Endothelial cell of umbilical vein (primary cell): ENCODE results near the gene GPR42. TPM values are rescaled to one million over a fixed set of nuclear protein-coding genes. Genes with fewer than 3 reads are reported as not detected.

Experiments used
- BruUV-seq: library from RNA; stranded (reverse); fragments of 400-500 nt; replicated peaks from 2 replicates; lab custom pipeline; 2021; lab: Mats Ljungman, UMichigan
- CTCF ChIA-PET: fragments of 300-600, 350-600 bp; sonication (Branson Sonifier 250); formaldehyde crosslinking; loops from one replicate; lab custom pipeline; 2021; ENCODE audit warnings: antibody characterized with exemption, inconsistent platforms; lab: Charles Lee
- POLR2A ChIA-PET: fragments of 300-600, 350-600 bp; sonication (Branson Sonifier 250); formaldehyde crosslinking; loops from one replicate; lab custom pipeline; 2021; ENCODE audit warnings: antibody characterized with exemption, inconsistent platforms; lab: Charles Lee
- DNase-seq: peaks from one replicate; pipeline ENCODE4 v3.0.0-alpha.2; 2011; ENCODE audit warnings: low read depth, low spot score
- FAIRE-seq: peaks from 2 replicates; lab custom pipeline; 2011; peaks lifted over from hg19 to GRCh38; lab: Jason Lieb, UNC
- H2AFZ ChIP-seq: 2 replicates; pipeline ENCODE4 v1.6.0; 2012; ENCODE audit warnings: low read depth, low read length, control low read depth, inconsistent platforms
- H3K27ac ChIP-seq: 2 replicates; pipeline ENCODE4 v1.5.1; 2011; ENCODE audit warnings: low read depth, mild to moderate bottlenecking, control low read depth, low read length, moderate library complexity; ENCODE audit not compliant: insufficient read depth
- H3K27me3 ChIP-seq, 2 experiments: 2 replicates each; pipeline versions ENCODE4 v1.6.0 to v1.6.1; 2011; ENCODE audit warnings: low read length in 2 of 2, mixed read lengths in 1 of 2; ENCODE audit not compliant: control insufficient read depth in 2 of 2, insufficient read depth in 2 of 2
- H3K36me3 ChIP-seq, 2 experiments: 2 replicates in 1 of 2; 3 replicates in 1 of 2; pipeline ENCODE4 v1.5.1; 2011; ENCODE audit warnings: low read length in 2 of 2, mild to moderate bottlenecking in 1 of 2, moderate library complexity in 1 of 2; ENCODE audit not compliant: control insufficient read depth in 2 of 2, insufficient read depth in 2 of 2; ENCODE audit errors: extremely low read depth in 1 of 2
- H3K4me1 ChIP-seq: 3 replicates; pipeline ENCODE4 v1.5.1; 2011; ENCODE audit warnings: mild to moderate bottlenecking, low read length; ENCODE audit not compliant: control insufficient read depth, insufficient read depth; ENCODE audit errors: extremely low read depth
- H3K4me2 ChIP-seq: 2 replicates; pipeline ENCODE4 v1.6.1; 2011; ENCODE audit warnings: low read length, control low read depth, mixed read lengths; ENCODE audit not compliant: insufficient read depth
- H3K4me3 ChIP-seq, 3 experiments: fragments of 200-600 bp in 1 of 3; sonication (generic), shearing (Covaris generic) in 1 of 3; replicated peaks in 1 of 3; 2 replicates each; pipeline ENCODE4 v1.5.1; 2011 to 2016; ENCODE audit warnings: control low read depth in 3 of 3, low read length in 3 of 3, mild to moderate bottlenecking in 2 of 3, inconsistent platforms in 1 of 3, low read depth in 1 of 3, moderate library complexity in 1 of 3; ENCODE audit not compliant: insufficient read depth in 1 of 3
- H3K79me2 ChIP-seq: 2 replicates; pipeline ENCODE4 v1.6.0; 2012; ENCODE audit warnings: low read length, inconsistent platforms; ENCODE audit not compliant: control insufficient read depth, insufficient read depth
- H3K9ac ChIP-seq: replicated peaks from 2 replicates; pipeline ENCODE3; 2011; ENCODE audit warnings: low read length, control low read depth; ENCODE audit not compliant: insufficient read depth; ENCODE audit errors: extremely low read depth
- H3K9me1 ChIP-seq: replicated peaks from 3 replicates; pipeline ENCODE4 v1.6.0; 2011; ENCODE audit warnings: mild to moderate bottlenecking, low read length; ENCODE audit not compliant: control insufficient read depth, insufficient read depth; ENCODE audit errors: extremely low read depth
- H3K9me3 ChIP-seq: replicated peaks from 2 replicates; pipeline ENCODE4 v1.5.1; 2012; ENCODE audit warnings: low read length, inconsistent platforms; ENCODE audit not compliant: control insufficient read depth, insufficient read depth
- H4K20me1 ChIP-seq: replicated peaks from 2 replicates; pipeline ENCODE3; 2011; ENCODE audit warnings: mild to moderate bottlenecking, low read length; ENCODE audit not compliant: control insufficient read depth, insufficient read depth; ENCODE audit errors: extremely low read depth
- CTCF ChIP-seq, 2 donors: IDR thresholded peaks; 1 replicate in 1 of 2; 2 replicates in 1 of 2; pipeline ENCODE4 v1.5.1; 2011; ENCODE audit warnings: low read length in 2 of 2, mild to moderate bottlenecking in 2 of 2, moderate library complexity in 2 of 2, control low read depth in 1 of 2, inconsistent platforms in 1 of 2, low read depth in 1 of 2; ENCODE audit not compliant: insufficient read depth in 1 of 2; ENCODE audit errors: extremely low read depth in 1 of 2
- EZH2 ChIP-seq: IDR thresholded peaks from 2 replicates; pipeline ENCODE4 v1.6.1; 2012; ENCODE audit warnings: borderline replicate concordance, low read depth, mild to moderate bottlenecking, moderate library complexity, low read length, inconsistent platforms; ENCODE audit not compliant: severe bottlenecking
- FOS ChIP-seq: IDR thresholded peaks from 2 replicates; pipeline ENCODE4 v1.6.1; 2011; ENCODE audit warnings: mild to moderate bottlenecking, low read length, moderate library complexity, borderline replicate concordance; ENCODE audit not compliant: insufficient read depth
- GATA2 ChIP-seq: IDR thresholded peaks from 2 replicates; pipeline ENCODE4 v1.7.0; 2011; ENCODE audit warnings: low read depth, mild to moderate bottlenecking, moderate library complexity, mixed read lengths, low read length; ENCODE audit not compliant: insufficient read length, insufficient read depth
- JUN ChIP-seq: IDR thresholded peaks from 2 replicates; pipeline ENCODE4 v1.6.1; 2011; ENCODE audit warnings: borderline replicate concordance, low read depth; ENCODE audit not compliant: insufficient read length, insufficient read depth
- MAX ChIP-seq: IDR thresholded peaks from 2 replicates; pipeline ENCODE4 v1.6.1; 2011; ENCODE audit not compliant: insufficient read depth, insufficient read length
- MYC ChIP-seq: IDR thresholded peaks from one replicate; pipeline ENCODE4 v1.6.1; 2011; ENCODE audit warnings: mild to moderate bottlenecking, low read depth, low read length
- POLR2A ChIP-seq: IDR thresholded peaks from 2 replicates; pipeline ENCODE4 v1.6.1; 2012; ENCODE audit warnings: low read depth, mild to moderate bottlenecking, control low read depth, low read length
- POLR2AphosphoS5 ChIP-seq: IDR thresholded peaks from 2 replicates; pipeline ENCODE4 v1.6.1; 2012; ENCODE audit warnings: low read depth, mild to moderate bottlenecking, control low read depth, low read length, moderate library complexity; ENCODE audit not compliant: insufficient read depth
- dilution Hi-C: fragments of 300-500 bp; cut with MboI; formaldehyde crosslinking; loops from one replicate; pipeline ENCODE4 v1.15.0; 2019; ENCODE audit warnings: low sequenced_read_pairs; ENCODE audit not compliant: extremely low pct_ligation_motif_present
- intact Hi-C: fragments of 100-400 bp; cut with micrococcal nuclease; formaldehyde crosslinking; loops from one replicate; pipeline ENCODE4 v1.10.0; 2022
- polyA plus RNA-seq, 4 experiments: library from polyadenylated mRNA; depleted of rRNA in 3 of 4; stranded (reverse) in 3 of 4; unstranded in 1 of 4; fragments of >200 nt; gene quantifications; 2 replicates each; pipeline versions ENCODE4 v1.2.1 to v1.2.3, GENCODE V29; 2011 to 2012; ENCODE audit warnings: missing spikeins in 1 of 4
- total RNA-seq: library from RNA; stranded (reverse); gene quantifications from 2 replicates; pipeline ENCODE4 v1.2.3, GENCODE V29; 2021

Gene GPR42
- total and polyA plus RNA-seq, 2 donors (not counting 3 experiments of a cell fraction or from before 2014, with no cell fraction given), result not detected

DNA sequence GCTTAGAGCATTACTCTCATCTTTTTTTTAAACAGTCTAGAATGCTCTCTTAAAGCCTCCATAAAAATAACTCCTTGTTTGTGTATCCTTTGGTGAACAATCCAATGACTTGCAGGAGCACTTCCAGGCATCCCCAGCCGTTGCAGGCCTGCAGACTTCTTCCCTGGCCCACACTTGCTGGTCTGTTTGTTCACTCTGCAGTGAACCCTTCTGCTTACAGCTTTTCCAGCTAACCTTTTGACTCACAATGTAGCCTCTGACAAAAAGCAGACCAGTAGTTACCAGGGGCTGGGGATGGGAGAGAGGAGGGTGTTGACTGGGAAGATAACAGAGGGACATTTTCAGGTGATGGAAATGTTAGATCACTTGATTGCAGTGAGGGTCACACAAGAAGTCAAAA is 9.1 kb downstream of the GPR42 start:
- H3K4me1 ChIP-seq, result no peaks in the 10 kb centered on the region
- CTCF ChIA-PET, result no interaction called here
- no peaks in the 10 kb centered on the region for H3K27me3 ChIP-seq
- H3K9me3 ChIP-seq, result no peaks in the 10 kb centered on the region
- no peaks in the 10 kb centered on the region for H4K20me1 ChIP-seq
- POLR2A ChIA-PET, result no interaction called here
- no peak overlapping the region for H3K4me2 ChIP-seq
- H3K36me3 ChIP-seq, result no peaks in the 10 kb centered on the region
- FAIRE-seq (no peak), DNase-seq (no peak)
- no peak overlapping the region for H3K4me3 ChIP-seq
- no peak overlapping the region for H3K9ac ChIP-seq
- H2AFZ ChIP-seq, result no peak overlapping the region
- TF ChIP-seq GATA2 (no peak), MAX (no peak), POLR2A (no peak), MYC (no peak), EZH2 (no peak), POLR2AphosphoS5 (no peak), FOS (no peak), JUN (no peak), CTCF (IDR thresholded peaks at IDR 0.05; ENCODE audit: extremely low read depth in 1 of 2, insufficient read depth in 1 of 2, low read depth in 1 of 2, low read length in 2 of 2) (no peak)
- no peaks in the 10 kb centered on the region for H3K9me1 ChIP-seq
- no peak overlapping the region for H3K27ac ChIP-seq
- BruUV-seq, result no TSS peak
- dilution Hi-C loops, result no loop called here
- intact Hi-C loops, result no loop called here
- no peaks in the 10 kb centered on the region for H3K79me2 ChIP-seq
